KMS-11 (cell line): ENCODE measurements around the gene SLC17A9.

Experiments used
- H2AFZ ChIP-seq: fragments of 200-600 bp; sonication (generic); 2 replicates; pipeline ENCODE4 v1.6.1; 2016; ENCODE audit warnings: antibody characterized with exemption, mixed run types, low read depth
- H3K27ac ChIP-seq: fragments of 200-600 bp; sonication (generic); 2 replicates; pipeline ENCODE4 v1.6.1; 2016; ENCODE audit warnings: mild to moderate bottlenecking, mixed run types
- H3K27me3 ChIP-seq: fragments of 200-600 bp; sonication (generic); 2 replicates; pipeline ENCODE4 v1.6.1; 2017; ENCODE audit warnings: mild to moderate bottlenecking, low read depth, mixed run types, moderate library complexity; ENCODE audit not compliant: insufficient read depth
- H3K36me3 ChIP-seq: fragments of 200-600 bp; sonication (generic); 2 replicates; pipeline ENCODE4 v1.6.1; 2017; ENCODE audit warnings: mild to moderate bottlenecking, mixed run types; ENCODE audit not compliant: insufficient read depth
- H3K4me1 ChIP-seq: fragments of 200-600 bp; sonication (generic); 2 replicates; pipeline ENCODE4 v1.6.1; 2016; ENCODE audit warnings: mild to moderate bottlenecking, low read depth, mixed run types; ENCODE audit not compliant: poor library complexity, severe bottlenecking
- H3K4me2 ChIP-seq: fragments of 200-600 bp; sonication (generic); 2 replicates; pipeline ENCODE4 v1.7.0; 2016; ENCODE audit warnings: mild to moderate bottlenecking, mixed run types
- H3K4me3 ChIP-seq: fragments of 200-600 bp; sonication (generic); IDR thresholded peaks from 2 replicates; pipeline ENCODE4 v1.6.1; 2017; ENCODE audit warnings: low read depth, low read length, mixed read lengths; ENCODE audit not compliant: insufficient read depth
- H3K79me2 ChIP-seq: fragments of 200-600 bp; sonication (generic); 2 replicates; pipeline ENCODE4 v1.6.1; 2016; ENCODE audit warnings: low read depth, mixed run types; ENCODE audit not compliant: insufficient read depth
- H3K9ac ChIP-seq: fragments of 200-600 bp; sonication (generic); 2 replicates; pipeline ENCODE4 v1.6.1; 2016; ENCODE audit warnings: mild to moderate bottlenecking, mixed run types
- H4K20me1 ChIP-seq: fragments of 200-600 bp; sonication (generic); 2 replicates; pipeline ENCODE4 v1.6.1; 2016; ENCODE audit warnings: mild to moderate bottlenecking, mixed run types; ENCODE audit not compliant: insufficient read depth
- CTCF ChIP-seq: fragments of 200-600 bp; sonication (generic); conservative IDR thresholded peaks from 2 replicates; pipeline ENCODE4 v1.6.1; 2017; ENCODE audit warnings: low read depth, mild to moderate bottlenecking, antibody characterized with exemption, low read length, moderate library complexity, mixed read lengths

Gene SLC17A9

GRCh38 chr20:63004607-63005364 is 52.3 kb downstream of the SLC17A9 start:
- Histone ChIP-seq H3K27me3 (peaks cover 86% of the 10 kb centered on the region), H2AFZ (no peak overlapping the region), H4K20me1 (no peaks in the 10 kb centered on the region), H3K4me3 (no peak overlapping the region), H3K27ac (no peak overlapping the region), H3K4me1 (peaks cover 14% of the 10 kb centered on the region), H3K36me3 (no peaks in the 10 kb centered on the region), H3K4me2 (no peak overlapping the region), H3K79me2 (no peaks in the 10 kb centered on the region), H3K9ac (no peak overlapping the region)
- TF ChIP-seq CTCF, result no peak

GRCh38 chr20:63005365-63005861 is 52.9 kb downstream of the SLC17A9 start:
- Histone ChIP-seq H3K4me3 (no peak overlapping the region), H3K36me3 (no peaks in the 10 kb centered on the region), H3K4me1 (peaks cover 14% of the 10 kb centered on the region), H3K27me3 (peaks cover 86% of the 10 kb centered on the region), H3K27ac (no peak overlapping the region), H3K9ac (no peak overlapping the region), H3K79me2 (no peaks in the 10 kb centered on the region), H3K4me2 (no peak overlapping the region), H4K20me1 (no peaks in the 10 kb centered on the region), H2AFZ (no peak overlapping the region)
- no peak for TF ChIP-seq CTCF

GRCh38 chr20:63005862-63006539 is 53.5 kb downstream of the SLC17A9 start:
- Histone ChIP-seq H3K4me2 (no peak overlapping the region), H3K9ac (no peak overlapping the region), H3K27me3 (peaks cover 84% of the 10 kb centered on the region), H3K4me1 (peaks cover 14% of the 10 kb centered on the region), H3K27ac (no peak overlapping the region), H3K36me3 (no peaks in the 10 kb centered on the region), H4K20me1 (no peaks in the 10 kb centered on the region), H2AFZ (no peak overlapping the region), H3K79me2 (no peaks in the 10 kb centered on the region), H3K4me3 (no peak overlapping the region)
- TF ChIP-seq CTCF, result no peak

- Histone ChIP-seq H3K27me3 (peaks cover 84% of the 10 kb centered on the region), H3K4me1 (peaks cover 14% of the 10 kb centered on the region), H3K36me3 (no peaks in the 10 kb centered on the region), H3K79me2 (no peaks in the 10 kb centered on the region), H2AFZ (no peak within 1 kb of the TSS), H4K20me1 (no peaks in the 10 kb centered on the region), H3K4me3 (no peak within 1 kb of the TSS), H3K27ac (no peak within 1 kb of the TSS), H3K9ac (no peak within 1 kb of the TSS), H3K4me2 (no peak within 1 kb of the TSS)
- TF ChIP-seq CTCF, result no peak
These were observed 54.2 kb downstream of the SLC17A9 start, which contains the start of gene BHLHE23 for GRCh38 chr20:63006540-63007359. BHLHE23 (minus strand) TSS chr20:63006964; CDS start chr20:63006774, 190 bp downstream.
